ENCODE data around the gene TAF7L.

DNA sequence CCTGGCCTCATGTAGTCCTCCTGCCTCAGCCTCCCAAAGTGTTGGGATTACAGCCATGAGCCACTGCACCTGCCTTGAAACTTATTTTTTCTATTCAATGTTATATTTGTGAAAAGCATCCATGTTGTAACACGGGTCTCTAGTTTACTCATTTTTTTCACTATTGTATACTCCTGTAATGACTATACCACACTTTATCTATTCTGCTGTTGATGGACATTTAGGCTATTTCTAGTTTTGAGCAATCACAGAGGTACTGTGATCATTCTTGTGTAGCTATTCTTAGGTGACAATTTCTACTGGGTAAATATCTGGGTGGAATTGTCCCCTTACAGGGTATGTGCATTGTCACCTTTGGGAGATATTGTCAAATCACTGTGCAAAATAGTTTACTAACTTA is 67.9 kb downstream of the TAF7L start:
- TF ChIP-seq, protein P1, sequence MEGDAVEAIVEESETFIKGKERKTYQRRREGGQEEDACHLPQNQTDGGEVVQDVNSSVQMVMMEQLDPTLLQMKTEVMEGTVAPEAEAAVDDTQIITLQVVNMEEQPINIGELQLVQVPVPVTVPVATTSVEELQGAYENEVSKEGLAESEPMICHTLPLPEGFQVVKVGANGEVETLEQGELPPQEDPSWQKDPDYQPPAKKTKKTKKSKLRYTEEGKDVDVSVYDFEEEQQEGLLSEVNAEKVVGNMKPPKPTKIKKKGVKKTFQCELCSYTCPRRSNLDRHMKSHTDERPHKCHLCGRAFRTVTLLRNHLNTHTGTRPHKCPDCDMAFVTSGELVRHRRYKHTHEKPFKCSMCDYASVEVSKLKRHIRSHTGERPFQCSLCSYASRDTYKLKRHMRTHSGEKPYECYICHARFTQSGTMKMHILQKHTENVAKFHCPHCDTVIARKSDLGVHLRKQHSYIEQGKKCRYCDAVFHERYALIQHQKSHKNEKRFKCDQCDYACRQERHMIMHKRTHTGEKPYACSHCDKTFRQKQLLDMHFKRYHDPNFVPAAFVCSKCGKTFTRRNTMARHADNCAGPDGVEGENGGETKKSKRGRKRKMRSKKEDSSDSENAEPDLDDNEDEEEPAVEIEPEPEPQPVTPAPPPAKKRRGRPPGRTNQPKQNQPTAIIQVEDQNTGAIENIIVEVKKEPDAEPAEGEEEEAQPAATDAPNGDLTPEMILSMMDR (IDR thresholded peaks at IDR 0.05), result no peak
- TF ChIP-seq POLR2A (IDR thresholded peaks at IDR 0.05), result no peak

Measured in esophagus squamous epithelium (tissue), 4 donors.